DND-41 (cell line): ENCODE results near the gene AVEN.

Experiments
- ATAC-seq: fragments of 200-7000 bp; cut with Tn5 transposase; 3 replicates; pipeline ENCODE4 v1.9.1; 2021; ENCODE audit warnings: low read depth; ENCODE audit not compliant: insufficient read depth
- DNase-seq: peaks from one replicate; pipeline ENCODE4 v3.0.0-alpha.2; 2020
- H2AFZ ChIP-seq: 2 replicates; pipeline ENCODE4 v1.6.0; 2012; ENCODE audit warnings: low read depth, low read length
- H3K27ac ChIP-seq: 2 replicates; pipeline ENCODE4 v1.5.1; 2012; ENCODE audit warnings: low read length, inconsistent platforms
- H3K27me3 ChIP-seq: fragments of 200-600 bp; sonication (generic); 2 replicates; pipeline ENCODE4 v1.6.0; 2012; ENCODE audit warnings: low read length, mild to moderate bottlenecking, inconsistent platforms; ENCODE audit not compliant: insufficient read depth, poor library complexity
- H3K36me3 ChIP-seq: 2 replicates; pipeline ENCODE4 v1.5.1; 2012; ENCODE audit warnings: low read length, inconsistent platforms; ENCODE audit not compliant: insufficient read depth
- H3K4me1 ChIP-seq: 2 replicates; pipeline ENCODE4 v1.5.1; 2012; ENCODE audit warnings: mild to moderate bottlenecking, low read length; ENCODE audit not compliant: insufficient read depth
- H3K4me2 ChIP-seq: 2 replicates; pipeline ENCODE4 v1.6.0; 2012; ENCODE audit warnings: mild to moderate bottlenecking, moderate library complexity, low read length, inconsistent platforms; ENCODE audit not compliant: insufficient read depth
- H3K4me3 ChIP-seq, 2 experiments: fragments of 200-600 bp in 1 of 2; shearing (Covaris generic) in 1 of 2; 2 replicates each; pipeline ENCODE4 v1.5.1; 2012 to 2016; ENCODE audit warnings: inconsistent platforms in 2 of 2, low read length in 2 of 2, mild to moderate bottlenecking in 2 of 2, low read depth in 1 of 2, moderate library complexity in 1 of 2
- H3K79me2 ChIP-seq: 2 replicates; pipeline ENCODE4 v1.6.0; 2012; ENCODE audit warnings: low read length, inconsistent platforms; ENCODE audit not compliant: insufficient read depth
- H3K9ac ChIP-seq: 2 replicates; pipeline ENCODE4 v1.6.0; 2012; ENCODE audit warnings: low read depth, mild to moderate bottlenecking, inconsistent platforms, low read length, moderate library complexity
- H3K9me3 ChIP-seq: 2 replicates; pipeline ENCODE4 v1.5.1; 2012; ENCODE audit warnings: low read length, moderate library complexity, mild to moderate bottlenecking, inconsistent platforms; ENCODE audit not compliant: insufficient read depth, severe bottlenecking
- H4K20me1 ChIP-seq: 2 replicates; pipeline ENCODE4 v1.6.0; 2012; ENCODE audit warnings: low read length; ENCODE audit not compliant: insufficient read depth
- EZH2 ChIP-seq: IDR thresholded peaks from 3 replicates; pipeline ENCODE4 v1.6.1; 2012; ENCODE audit warnings: borderline replicate concordance, low read depth, mild to moderate bottlenecking, moderate library complexity, low read length, inconsistent platforms; ENCODE audit not compliant: severe bottlenecking
- TF ChIP-seq, protein P1 (sequence below): IDR thresholded peaks from 2 replicates; pipeline ENCODE4 v1.5.1; 2012; ENCODE audit warnings: borderline replicate concordance, low read length, moderate library complexity, mild to moderate bottlenecking; ENCODE audit not compliant: poor library complexity, severe bottlenecking; ENCODE audit errors: extremely low read depth

Gene AVEN

DNA sequence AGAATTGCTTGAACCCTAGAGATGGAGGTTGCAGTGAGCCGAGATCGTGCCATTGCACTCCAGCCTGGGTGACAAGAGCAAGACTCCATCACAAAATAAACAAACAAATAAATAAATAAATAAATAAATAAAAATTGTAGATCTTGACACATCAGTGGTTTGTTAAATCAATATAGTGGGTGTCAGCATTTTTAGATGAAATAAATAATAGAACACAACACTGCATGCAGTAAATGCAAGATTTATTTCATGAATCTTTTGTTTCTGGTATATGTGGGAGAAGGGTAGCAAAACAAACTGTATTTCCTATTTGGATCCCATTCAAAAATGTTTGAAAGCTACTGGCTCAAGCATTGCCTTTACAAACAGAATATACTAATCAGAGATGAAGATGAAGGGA lies 106.3 kb downstream of the AVEN start:
- TF ChIP-seq, protein P1, sequence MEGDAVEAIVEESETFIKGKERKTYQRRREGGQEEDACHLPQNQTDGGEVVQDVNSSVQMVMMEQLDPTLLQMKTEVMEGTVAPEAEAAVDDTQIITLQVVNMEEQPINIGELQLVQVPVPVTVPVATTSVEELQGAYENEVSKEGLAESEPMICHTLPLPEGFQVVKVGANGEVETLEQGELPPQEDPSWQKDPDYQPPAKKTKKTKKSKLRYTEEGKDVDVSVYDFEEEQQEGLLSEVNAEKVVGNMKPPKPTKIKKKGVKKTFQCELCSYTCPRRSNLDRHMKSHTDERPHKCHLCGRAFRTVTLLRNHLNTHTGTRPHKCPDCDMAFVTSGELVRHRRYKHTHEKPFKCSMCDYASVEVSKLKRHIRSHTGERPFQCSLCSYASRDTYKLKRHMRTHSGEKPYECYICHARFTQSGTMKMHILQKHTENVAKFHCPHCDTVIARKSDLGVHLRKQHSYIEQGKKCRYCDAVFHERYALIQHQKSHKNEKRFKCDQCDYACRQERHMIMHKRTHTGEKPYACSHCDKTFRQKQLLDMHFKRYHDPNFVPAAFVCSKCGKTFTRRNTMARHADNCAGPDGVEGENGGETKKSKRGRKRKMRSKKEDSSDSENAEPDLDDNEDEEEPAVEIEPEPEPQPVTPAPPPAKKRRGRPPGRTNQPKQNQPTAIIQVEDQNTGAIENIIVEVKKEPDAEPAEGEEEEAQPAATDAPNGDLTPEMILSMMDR: no peak
- no peak for TF ChIP-seq EZH2
- H3K79me2 ChIP-seq: no peaks in the 10 kb centered on the region
- H3K36me3 ChIP-seq: no peaks in the 10 kb centered on the region
- H3K9ac ChIP-seq: no peak overlapping the region
- DNase-seq: no peak
- H3K9me3 ChIP-seq: no peaks in the 10 kb centered on the region
- no peak for ATAC-seq
- H3K4me3 ChIP-seq: no peak overlapping the region
- no peaks in the 10 kb centered on the region for H3K27me3 ChIP-seq
- no peak overlapping the region for H3K4me2 ChIP-seq
- H3K27ac ChIP-seq: no peak overlapping the region
- H4K20me1 ChIP-seq: no peaks in the 10 kb centered on the region
- no peaks in the 10 kb centered on the region for H3K4me1 ChIP-seq
- no peak overlapping the region for H2AFZ ChIP-seq

DNA sequence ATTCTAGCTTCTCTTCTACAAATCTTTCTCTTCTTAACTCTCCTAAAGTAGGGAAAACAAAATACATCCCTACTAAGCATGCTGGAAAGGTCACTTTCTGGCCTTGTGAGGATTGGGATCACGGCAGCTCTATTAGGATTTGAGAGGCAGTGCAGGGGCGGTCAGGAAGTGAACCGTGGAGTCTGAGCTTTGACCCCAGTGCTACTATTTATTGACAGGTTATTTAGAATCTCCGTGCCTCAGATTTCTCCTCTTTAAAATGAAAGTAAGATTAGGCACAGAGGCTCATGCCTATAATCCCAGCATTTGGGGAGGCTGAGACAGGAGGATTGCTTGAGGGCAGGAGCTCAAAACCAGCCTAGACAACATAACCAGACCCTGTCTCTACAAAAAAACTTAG lies 112.7 kb downstream of the AVEN start:
- no peaks in the 10 kb centered on the region for H3K4me1 ChIP-seq
- no peak overlapping the region for H3K4me3 ChIP-seq
- no peak overlapping the region for H2AFZ ChIP-seq
- H3K4me2 ChIP-seq: no peak overlapping the region
- no peak overlapping the region for H3K9ac ChIP-seq
- DNase-seq (no peak), ATAC-seq (no peak)
- H3K27ac ChIP-seq: no peak overlapping the region
- no peaks in the 10 kb centered on the region for H4K20me1 ChIP-seq
- no peaks in the 10 kb centered on the region for H3K9me3 ChIP-seq
- H3K79me2 ChIP-seq: no peaks in the 10 kb centered on the region
- TF ChIP-seq, protein P1: no peak
- no peak for TF ChIP-seq EZH2
- no peaks in the 10 kb centered on the region for H3K36me3 ChIP-seq
- H3K27me3 ChIP-seq: no peaks in the 10 kb centered on the region

DNA sequence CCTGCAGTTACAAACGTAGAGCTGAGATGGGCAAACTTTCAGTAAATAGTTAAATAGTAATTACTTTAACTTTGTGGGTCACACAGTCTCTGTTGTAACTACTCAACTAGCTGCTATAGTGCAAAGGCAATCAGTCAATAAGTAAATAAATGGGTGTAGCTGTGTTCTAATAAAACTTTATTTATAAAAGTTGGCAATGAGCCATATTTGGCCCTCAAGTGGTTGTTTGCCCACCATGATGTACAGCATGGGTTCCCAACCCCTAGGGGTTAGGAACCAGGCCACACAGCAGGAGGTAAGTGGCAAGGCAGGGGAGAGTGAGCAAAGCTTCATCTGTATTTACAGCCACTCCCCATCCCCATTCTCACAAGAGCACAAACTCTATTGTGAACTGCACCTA lies 115.6 kb downstream of the AVEN start:
- ATAC-seq: no peak
- no peak overlapping the region for H2AFZ ChIP-seq
- no peak for TF ChIP-seq EZH2
- TF ChIP-seq, protein P1: no peak

More for the DNA sequence above, 115.6 kb downstream of the AVEN start:
- Histone ChIP-seq H3K4me2 (no peak overlapping the region), H3K4me1 (no peaks in the 10 kb centered on the region), H3K9me3 (no peaks in the 10 kb centered on the region), H3K27ac (no peak overlapping the region), H3K27me3 (no peaks in the 10 kb centered on the region), H3K36me3 (no peaks in the 10 kb centered on the region), H3K79me2 (no peaks in the 10 kb centered on the region), H3K9ac (no peak overlapping the region), H3K4me3 (no peak overlapping the region), H4K20me1 (no peaks in the 10 kb centered on the region)
- DNase-seq: no peak
